ENCODE data around the gene IFI30. TPM values are rescaled to one million over a fixed set of nuclear protein-coding genes. Genes with fewer than 3 reads are reported as not detected.

Gene IFI30
- total RNA-seq (10 to 100 TPM in 3 of 4 donors, 1 to 10 TPM in 1; 9.1 to 45.7 (median 44.5) TPM), polyA plus RNA-seq (100 to 1,000 TPM in 2 of 3 donors, 10 to 100 TPM in 1; 96.7 to 412 (median 178) TPM)

DNA sequence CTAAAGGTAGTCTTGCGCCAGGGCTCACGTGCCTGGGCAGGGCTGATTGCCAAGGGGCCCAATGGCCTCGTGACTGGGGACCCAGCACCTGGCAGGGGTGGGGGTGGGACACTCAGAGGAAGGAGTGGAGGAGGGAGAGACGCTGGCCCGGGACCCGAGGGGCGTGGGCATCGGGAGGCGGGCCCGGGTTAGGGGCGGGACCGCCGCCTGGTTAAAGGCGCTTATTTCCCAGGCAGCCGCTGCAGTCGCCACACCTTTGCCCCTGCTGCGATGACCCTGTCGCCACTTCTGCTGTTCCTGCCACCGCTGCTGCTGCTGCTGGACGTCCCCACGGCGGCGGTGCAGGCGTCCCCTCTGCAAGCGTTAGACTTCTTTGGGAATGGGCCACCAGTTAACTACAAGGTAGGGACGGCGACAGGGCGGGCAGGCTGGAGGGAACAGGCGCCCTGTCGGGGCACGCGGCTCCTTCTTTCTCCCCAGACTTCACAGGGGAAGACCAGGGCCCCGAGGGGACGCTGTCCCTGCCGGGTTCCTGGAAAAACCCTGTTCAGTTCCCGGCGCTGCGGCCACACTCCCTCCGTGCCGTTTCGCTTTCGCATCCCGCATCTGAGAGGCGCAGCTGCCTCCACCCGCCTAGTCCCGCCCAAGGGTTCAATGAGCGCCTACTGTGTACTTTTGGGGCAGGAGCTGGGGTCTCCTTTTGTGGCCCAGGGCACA is at the start of gene IFI30:
Gene IFI30 (plus strand): TSS at position 242 of the 717 bp plus-strand sequence. CDS start 29 bp downstream, at position 271.
- intact Hi-C loops (cut with DNase I): no loop called here

DNA sequence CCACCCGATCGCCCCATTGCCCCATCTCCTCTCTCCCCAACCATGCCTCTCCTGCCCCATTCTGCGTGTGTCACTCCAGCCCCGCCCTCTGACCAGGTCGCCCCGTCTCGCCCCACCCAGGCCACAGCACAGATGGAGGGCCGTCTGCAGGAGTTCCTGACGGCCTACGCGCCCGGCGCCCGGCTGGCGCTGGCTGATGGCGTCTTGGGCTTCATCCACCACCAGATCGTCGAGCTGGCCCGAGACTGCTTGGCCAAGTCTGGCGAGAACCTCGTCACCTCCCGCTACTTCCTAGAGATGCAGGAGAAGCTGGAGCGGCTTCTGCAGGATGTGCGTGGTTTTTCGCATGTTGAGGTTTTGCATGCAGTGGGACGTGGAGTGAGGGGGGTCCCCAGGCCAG is 49.8 kb upstream of the IFI30 start:
- Histone ChIP-seq H3K27ac (peak overlapping the region in 1 of 4 donors; percentile 27), H3K4me1 (peaks cover 0 to 7% (median 5%) of the 10 kb centered on the region in 4 donors), H3K9me3 (no peaks in the 10 kb centered on the region), H3K4me3 (no peak overlapping the region), H3K36me3 (peaks cover 0 to 11% (median 0%) of the 10 kb centered on the region in 4 donors), H3K27me3 (no peaks in the 10 kb centered on the region)
- WGBS, 2 donors: 77 to 87% methylated on average over 26 of the region's 26 CpGs
- intact Hi-C loops (cut with DNase I): no loop called here
- no peak for TF ChIP-seq POLR2A (IDR thresholded peaks at IDR 0.05)
- TF ChIP-seq, protein P1, sequence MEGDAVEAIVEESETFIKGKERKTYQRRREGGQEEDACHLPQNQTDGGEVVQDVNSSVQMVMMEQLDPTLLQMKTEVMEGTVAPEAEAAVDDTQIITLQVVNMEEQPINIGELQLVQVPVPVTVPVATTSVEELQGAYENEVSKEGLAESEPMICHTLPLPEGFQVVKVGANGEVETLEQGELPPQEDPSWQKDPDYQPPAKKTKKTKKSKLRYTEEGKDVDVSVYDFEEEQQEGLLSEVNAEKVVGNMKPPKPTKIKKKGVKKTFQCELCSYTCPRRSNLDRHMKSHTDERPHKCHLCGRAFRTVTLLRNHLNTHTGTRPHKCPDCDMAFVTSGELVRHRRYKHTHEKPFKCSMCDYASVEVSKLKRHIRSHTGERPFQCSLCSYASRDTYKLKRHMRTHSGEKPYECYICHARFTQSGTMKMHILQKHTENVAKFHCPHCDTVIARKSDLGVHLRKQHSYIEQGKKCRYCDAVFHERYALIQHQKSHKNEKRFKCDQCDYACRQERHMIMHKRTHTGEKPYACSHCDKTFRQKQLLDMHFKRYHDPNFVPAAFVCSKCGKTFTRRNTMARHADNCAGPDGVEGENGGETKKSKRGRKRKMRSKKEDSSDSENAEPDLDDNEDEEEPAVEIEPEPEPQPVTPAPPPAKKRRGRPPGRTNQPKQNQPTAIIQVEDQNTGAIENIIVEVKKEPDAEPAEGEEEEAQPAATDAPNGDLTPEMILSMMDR (IDR thresholded peaks at IDR 0.05): no peak
- TF ChIP-seq EP300 (IDR thresholded peaks at IDR 0.05): no peak
- TF ChIP-seq POLR2AphosphoS5 (IDR thresholded peaks at IDR 0.05): no peak
- DNase-seq: no peak

More for the DNA sequence above, at the start of gene IFI30:
- no peaks in the 10 kb centered on the region for H3K9me3 ChIP-seq
- DNase-seq: peak; percentile 90
- H3K27ac ChIP-seq: peak within 1 kb of the TSS; percentile 48 to 75 (median 58)
- H3K36me3 ChIP-seq: peaks cover 0 to 12% (median 4%) of the 10 kb centered on the region in 4 donors
- TF ChIP-seq, protein P1 (IDR thresholded peaks at IDR 0.05): no peak
- peak in 1 of 2 donors; percentile 46 for TF ChIP-seq POLR2A (IDR thresholded peaks at IDR 0.05)
- TF ChIP-seq EP300 (IDR thresholded peaks at IDR 0.05): peak in 1 of 4 donors; percentile 32
- peak in 3 of 4 donors; percentile 40 to 75 (median 61) for TF ChIP-seq POLR2AphosphoS5 (IDR thresholded peaks at IDR 0.05)
- peak within 1 kb of the TSS; percentile 49 to 80 (median 66) for H3K4me3 ChIP-seq
- peaks cover 0 to 20% (median 13%) of the 10 kb centered on the region in 4 donors for H3K4me1 ChIP-seq
- H3K27me3 ChIP-seq: no peaks in the 10 kb centered on the region
- 0 to 1% methylated on average over 47 of the region's 47 CpGs for WGBS, 2 donors

DNA sequence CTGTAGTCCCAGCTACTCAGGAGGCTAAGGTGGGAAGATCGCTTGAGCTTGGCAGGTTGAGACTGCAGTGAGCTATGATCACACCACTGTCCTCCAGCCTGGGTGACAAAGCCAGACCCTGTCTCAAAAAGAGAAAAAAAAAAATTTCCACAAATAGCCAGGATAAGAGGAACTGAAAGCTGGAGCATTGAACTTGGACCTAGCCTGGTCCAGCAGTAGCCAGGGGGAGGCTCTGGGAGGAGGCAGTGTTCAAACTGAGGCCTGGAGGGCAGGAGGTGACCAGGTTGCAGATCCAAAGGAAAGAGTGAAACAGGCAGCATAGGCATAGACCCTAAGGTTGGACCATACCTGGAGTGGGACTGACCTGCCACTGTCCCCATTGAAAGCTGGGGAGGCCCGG is 47.5 kb upstream of the IFI30 start:
- TF ChIP-seq EP300 (IDR thresholded peaks at IDR 0.05) (no peak), POLR2A (IDR thresholded peaks at IDR 0.05) (no peak)
- DNase-seq: no peak
- no peaks in the 10 kb centered on the region for H3K4me1 ChIP-seq
- H3K27ac ChIP-seq: no peak overlapping the region
- 80 to 99% methylated on average over 2 of the region's 2 CpGs for WGBS, 2 donors
- H3K4me3 ChIP-seq: no peak overlapping the region
- H3K27me3 ChIP-seq: no peaks in the 10 kb centered on the region
- no peaks in the 10 kb centered on the region for H3K9me3 ChIP-seq
- peaks cover 0 to 21% (median 0%) of the 10 kb centered on the region in 4 donors for H3K36me3 ChIP-seq
- intact Hi-C loops (cut with DNase I): no loop called here

DNA sequence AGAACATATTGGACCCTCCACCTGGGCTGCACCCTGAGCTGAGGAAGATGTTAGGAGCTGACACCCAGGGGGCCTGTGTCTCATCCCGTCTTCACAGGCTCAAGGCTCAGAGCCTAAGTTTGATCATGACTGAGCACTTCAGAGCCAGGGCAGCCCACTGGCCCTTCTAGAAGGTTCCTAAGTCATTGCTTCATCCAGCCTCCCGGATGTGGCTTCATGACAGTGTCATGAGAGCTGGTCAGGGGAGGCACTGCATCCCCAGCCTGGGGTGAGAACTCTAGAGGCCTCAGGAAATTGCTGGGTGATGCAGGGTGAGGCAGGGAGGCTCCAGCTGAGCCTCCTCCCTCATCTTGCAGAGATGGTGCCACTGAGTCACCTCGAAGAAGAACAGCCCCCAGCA is 45.6 kb upstream of the IFI30 start:
- no peaks in the 10 kb centered on the region for H3K27me3 ChIP-seq
- no peaks in the 10 kb centered on the region for H3K4me1 ChIP-seq
- no peak overlapping the region for H3K4me3 ChIP-seq
- TF ChIP-seq POLR2AphosphoS5 (IDR thresholded peaks at IDR 0.05) (no peak), EP300 (IDR thresholded peaks at IDR 0.05) (no peak), POLR2A (IDR thresholded peaks at IDR 0.05) (no peak)
- TF ChIP-seq, protein P1 (IDR thresholded peaks at IDR 0.05): no peak
- no peaks in the 10 kb centered on the region for H3K9me3 ChIP-seq
- peaks cover 0 to 34% (median 0%) of the 10 kb centered on the region in 4 donors for H3K36me3 ChIP-seq
- intact Hi-C loops (cut with DNase I): no loop called here
- no peak overlapping the region for H3K27ac ChIP-seq
- DNase-seq: no peak
- 82 to 87% methylated on average over 3 of the region's 3 CpGs for WGBS, 2 donors

DNA sequence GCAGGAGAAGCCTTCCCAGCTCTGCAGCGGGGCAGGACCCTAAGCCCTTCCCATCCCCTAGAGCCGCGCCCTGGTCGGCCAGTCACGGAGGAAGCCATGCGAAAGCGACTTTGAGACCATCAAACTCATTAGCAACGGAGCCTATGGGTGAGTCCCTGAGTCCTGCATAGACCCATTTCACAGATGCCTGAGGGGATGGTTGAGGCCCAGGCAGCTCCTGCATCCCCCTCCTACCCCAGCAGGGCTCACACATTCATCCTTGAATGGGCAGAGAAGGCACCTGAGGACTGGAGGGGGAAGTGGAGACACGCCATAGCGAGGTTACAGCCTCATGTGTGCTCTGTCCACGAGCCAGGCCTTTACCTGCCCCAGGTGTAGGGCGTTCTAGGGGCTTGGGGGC is 44.8 kb upstream of the IFI30 start:
- Histone ChIP-seq H3K27me3 (no peaks in the 10 kb centered on the region), H3K9me3 (no peaks in the 10 kb centered on the region), H3K4me3 (no peak overlapping the region), H3K36me3 (peaks cover 0 to 34% (median 0%) of the 10 kb centered on the region in 4 donors), H3K27ac (no peak overlapping the region), H3K4me1 (no peaks in the 10 kb centered on the region)
- intact Hi-C loops (cut with DNase I): no loop called here
- WGBS, 2 donors: 96 to 97% methylated on average over 12 of the region's 12 CpGs
- TF ChIP-seq, protein P1 (IDR thresholded peaks at IDR 0.05): no peak
- TF ChIP-seq POLR2A (IDR thresholded peaks at IDR 0.05) (no peak), POLR2AphosphoS5 (IDR thresholded peaks at IDR 0.05) (no peak), EP300 (IDR thresholded peaks at IDR 0.05) (no peak)
- no peak for DNase-seq
